NCI-H69 (cell line): ENCODE results near the gene FAM81B.

Source experiments
- DNase-seq: peaks from one replicate; lab custom pipeline; 2025; lab: John Stamatoyannopoulos, UW

The FAM81B gene

GRCh38 chr5:95403996-95404395 lies 12.8 kb downstream of the FAM81B start:
- DNase-seq: no peak

GRCh38 chr5:95406426-95407090 lies 15.4 kb downstream of the FAM81B start:
- no peak for DNase-seq

DNA sequence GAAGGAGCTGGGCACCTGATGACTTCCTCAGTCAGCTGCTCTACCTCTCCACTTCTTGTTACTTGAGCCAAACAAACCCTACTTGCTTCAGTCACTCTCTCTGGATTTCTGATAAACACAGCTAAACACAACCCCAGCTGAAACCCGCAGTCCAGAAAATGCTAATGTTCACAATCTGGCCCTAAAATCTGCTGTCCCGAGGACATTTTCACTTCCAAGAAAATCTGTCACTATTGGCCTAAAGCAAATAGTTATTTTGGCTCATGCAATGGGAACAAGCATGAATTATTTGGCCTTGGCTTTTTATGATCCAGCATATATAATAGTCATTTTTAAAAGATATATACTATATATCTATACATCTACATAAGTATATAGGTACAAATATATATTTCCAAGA lies 19.1 kb downstream of the FAM81B start:
- DNase-seq: no peak

- DNase-seq: no peak
Observed at GRCh38 chr5:95411474-95411873, 20.3 kb downstream of the FAM81B start.

DNA sequence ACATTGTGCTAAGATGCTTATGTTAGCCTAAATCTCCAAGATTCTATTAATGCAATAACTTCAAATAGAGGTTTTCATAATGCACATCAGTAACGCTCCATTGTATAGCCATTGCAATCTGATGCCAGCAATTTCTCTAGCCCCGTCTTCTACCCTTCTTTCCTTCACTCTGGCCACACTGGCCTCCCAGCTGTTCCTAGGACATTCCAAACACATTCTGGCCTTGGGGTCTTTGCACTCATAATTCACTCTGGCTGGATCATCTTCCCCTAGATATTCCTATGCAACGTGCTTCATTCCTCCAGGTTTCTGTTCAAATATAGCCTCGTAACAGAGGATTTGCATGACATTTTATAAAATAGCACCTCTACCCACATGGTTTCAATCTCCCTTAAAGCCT lies 23.3 kb downstream of the FAM81B start:
- no peak for DNase-seq

DNA sequence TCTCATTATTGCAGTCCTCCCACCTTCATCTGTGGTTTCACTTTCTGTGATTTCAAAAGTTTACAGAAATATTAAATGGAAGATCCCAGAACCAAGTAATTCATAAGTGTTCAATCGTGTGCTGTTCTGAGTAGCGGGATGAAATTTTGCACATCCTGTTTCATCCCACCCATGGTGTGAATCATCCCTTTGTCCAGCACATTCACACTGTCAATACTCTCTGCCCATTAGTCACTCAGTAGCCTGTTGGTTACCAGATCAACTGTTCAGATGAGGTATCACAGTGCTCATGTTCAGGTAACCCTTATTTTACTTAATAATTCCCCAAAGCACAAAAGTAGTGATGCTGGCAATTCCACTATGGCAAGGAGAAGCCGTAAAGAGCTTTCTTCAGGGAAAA lies 26.8 kb downstream of the FAM81B start:
- DNase-seq: no peak

GRCh38 chr5:95422838-95423237 lies 31.7 kb downstream of the FAM81B start:
- no peak for DNase-seq

DNA sequence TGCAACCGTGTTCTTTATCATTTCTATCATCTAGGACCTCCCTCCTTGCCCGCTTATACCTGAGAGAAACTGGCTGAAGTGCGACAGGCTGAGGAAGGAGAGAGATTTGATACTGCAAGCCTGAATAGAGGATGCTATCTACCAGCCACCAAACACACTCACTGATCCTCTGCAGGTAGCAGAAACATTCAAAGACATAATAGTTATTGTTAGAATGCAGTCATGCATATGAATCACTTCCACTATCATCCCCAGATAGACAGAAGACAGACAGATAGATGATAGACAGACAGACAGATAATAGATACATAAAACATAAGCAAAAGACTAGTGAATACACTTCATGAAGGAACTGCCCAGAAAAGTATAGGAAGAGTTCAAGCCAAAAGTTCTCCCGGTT lies 32.9 kb downstream of the FAM81B start:
- no peak for DNase-seq

GRCh38 chr5:95424526-95424925 lies 33.4 kb downstream of the FAM81B start:
- DNase-seq: no peak

DNA sequence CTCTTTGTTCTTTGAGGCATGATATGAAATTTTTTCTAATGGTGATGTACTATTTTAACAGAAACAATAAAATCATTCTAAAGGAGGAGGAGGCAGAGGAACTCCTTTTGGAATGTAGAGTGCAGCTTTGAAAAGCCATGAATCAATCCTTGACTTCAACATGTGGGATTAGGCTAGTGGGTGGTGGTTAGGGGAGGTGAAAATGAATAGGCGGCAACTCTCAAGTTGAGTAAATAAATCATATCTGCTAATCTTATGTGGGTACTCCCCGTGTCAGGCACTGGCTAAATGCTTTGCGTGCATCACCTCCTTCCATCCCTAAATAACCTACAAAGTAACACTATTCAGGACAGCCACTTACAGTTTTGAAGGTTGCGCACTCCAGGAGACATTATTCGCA lies 35.1 kb downstream of the FAM81B start:
- DNase-seq: no peak

GRCh38 chr5:95432779-95433178 lies 41.6 kb downstream of the FAM81B start:
- no peak for DNase-seq

DNA sequence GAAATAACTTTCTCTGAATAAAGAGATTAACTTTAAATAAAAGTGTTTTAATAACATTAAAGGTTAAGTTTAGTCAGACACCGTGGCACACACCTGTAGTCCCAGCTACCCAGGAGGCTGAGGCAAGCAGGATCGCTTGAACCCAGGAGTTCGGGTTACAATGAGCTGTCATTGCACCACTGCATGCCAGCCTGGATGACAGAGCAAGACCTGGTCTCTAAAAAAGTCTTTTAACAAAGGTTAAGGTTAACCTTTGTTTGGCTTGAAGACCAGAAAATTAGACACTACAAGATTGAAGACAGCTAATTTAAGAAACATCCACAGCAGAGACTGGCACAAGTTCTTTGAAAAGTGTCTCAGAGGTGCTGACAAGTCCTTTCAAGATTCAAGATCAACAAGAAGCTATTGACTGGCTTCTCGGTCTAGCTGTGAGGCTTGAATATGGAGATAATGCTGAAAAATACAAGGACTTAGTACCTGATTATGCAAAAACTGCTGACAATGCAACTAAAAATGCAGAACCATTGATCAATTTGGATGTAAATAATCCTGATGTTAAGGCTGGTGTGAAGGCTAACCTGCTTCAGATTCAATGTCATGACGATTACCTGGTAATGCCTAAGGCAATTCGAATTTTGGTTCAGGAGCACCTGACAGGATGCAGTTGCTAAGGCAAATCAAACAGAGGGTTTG lies 48.8 kb downstream of the FAM81B start:
- peak; percentile 46 for DNase-seq

DNA sequence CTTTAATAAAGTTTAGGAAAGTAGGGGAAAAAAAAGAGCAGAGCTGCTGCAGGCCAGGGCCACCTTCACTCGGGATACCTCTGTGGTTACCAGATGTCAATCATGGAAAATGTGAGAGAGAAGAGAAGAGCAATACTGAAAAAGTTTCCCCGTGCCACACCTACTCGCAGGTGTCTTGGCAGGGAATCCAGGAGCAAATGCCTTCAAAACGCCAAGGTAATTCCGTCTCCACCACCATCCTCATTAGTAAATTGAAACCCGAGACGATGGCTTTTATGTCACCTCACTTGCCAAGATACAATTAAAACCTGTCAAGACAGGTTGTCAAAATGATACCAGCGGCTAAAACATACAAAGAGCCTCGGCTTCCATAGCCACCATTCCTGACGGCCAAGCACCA lies 49.7 kb downstream of the FAM81B start:
- DNase-seq: peak; percentile 89

GRCh38 chr5:95441636-95442035 lies 50.5 kb downstream of the FAM81B start:
- DNase-seq: peak; percentile 21

GRCh38 chr5:95445442-95445841 lies 54.3 kb downstream of the FAM81B start:
- DNase-seq: no peak

GRCh38 chr5:95445995-95446394 lies 54.8 kb downstream of the FAM81B start:
- DNase-seq: no peak

DNA sequence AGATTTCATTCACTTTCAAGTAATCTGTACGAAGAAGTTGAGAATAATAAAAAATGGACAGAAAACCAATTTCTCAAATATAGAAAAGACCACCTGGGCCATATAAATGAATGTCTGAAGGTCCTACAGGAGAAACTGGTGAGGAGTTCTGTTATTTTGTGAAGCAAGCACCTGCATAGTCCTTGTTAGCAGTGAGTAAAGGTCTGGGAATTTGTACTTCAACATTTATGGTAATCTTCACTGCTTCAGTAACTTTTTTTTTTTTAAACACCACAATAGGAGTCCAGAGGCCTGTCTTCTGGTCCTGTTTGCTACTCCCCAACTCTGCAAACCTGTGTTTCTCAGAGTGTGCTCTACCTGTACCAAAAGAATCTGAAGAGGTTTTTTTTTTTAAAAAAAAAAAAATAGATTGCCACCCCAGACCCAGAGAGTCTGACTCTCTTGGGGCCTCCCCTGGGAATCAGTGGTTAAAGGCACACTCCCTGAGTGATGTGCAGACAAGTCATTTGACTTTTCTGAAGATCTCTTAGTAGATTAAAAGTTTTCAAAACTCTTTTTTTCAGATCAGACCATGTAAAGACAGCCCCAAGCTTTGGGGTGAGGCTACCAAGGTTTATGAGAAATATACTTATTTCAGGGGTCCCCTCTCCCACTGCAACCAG lies 55.5 kb downstream of the FAM81B start:
- no peak for DNase-seq

DNA sequence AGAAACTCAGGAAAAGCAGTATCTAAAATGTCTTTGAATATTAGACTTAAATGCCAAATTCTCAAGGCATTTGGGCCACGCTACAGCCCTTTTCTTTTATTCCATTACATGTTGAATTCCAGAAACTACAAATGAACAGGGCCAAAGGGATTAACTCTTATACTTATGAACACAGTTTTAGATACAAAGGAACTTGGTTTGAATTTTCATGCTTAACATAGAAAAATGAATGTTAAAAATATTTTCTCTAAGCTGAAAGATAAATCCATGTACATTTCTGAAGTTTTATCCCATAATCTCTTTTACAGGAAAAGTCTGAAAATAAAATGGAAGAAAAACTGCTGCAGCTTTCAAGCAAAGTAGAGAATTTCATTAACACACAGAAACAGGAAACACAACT lies 56.8 kb downstream of the FAM81B start:
- DNase-seq: no peak

GRCh38 chr5:95448789-95449188 lies 57.6 kb downstream of the FAM81B start:
- peak; percentile 79 for DNase-seq

GRCh38 chr5:95449460-95449859 lies 58.3 kb downstream of the FAM81B start:
- peak; percentile 11 for DNase-seq

DNA sequence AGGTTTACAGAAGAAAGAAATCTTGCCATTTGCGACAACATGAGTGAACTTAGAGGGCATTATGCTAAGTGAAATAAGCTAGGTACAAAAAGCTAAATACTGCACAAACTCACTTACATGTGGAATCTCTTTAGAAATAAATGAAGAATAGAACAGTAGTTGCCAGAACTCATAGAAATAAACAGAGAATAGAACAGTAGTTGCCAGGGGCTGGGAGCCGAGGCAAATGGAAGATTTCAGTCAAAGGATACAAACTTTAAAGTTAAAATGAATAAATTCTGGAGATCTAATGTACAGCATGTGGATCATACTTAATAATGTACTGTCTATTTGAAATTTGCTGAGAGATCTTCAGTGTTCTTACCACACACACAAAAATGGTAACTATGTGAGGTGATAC lies 63.4 kb downstream of the FAM81B start:
- no peak for DNase-seq

DNA sequence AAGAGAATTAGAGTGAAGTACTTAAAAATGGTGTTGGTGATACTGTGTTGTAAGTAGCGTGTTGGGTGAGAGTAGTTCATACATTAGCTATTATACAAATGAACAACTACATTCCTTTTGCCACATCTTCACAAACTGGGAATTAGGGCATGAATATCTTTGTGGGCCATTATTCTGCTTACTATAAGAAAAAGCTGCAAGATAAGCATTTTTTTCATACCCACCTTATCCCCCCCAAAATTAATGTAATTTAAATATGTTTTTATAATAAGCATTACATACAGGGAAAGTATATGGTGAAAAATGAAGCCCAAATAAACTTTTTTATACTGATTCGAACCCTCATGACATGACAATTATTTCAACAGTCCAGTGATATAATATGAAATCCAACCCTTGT lies 69.5 kb downstream of the FAM81B start:
- DNase-seq: no peak

GRCh38 chr5:95471487-95471886 lies 80.3 kb downstream of the FAM81B start:
- peak; percentile 46 for DNase-seq
